K562 (cell line): ENCODE measurements around the gene NPDC1. TPM values are rescaled to one million over a fixed set of nuclear protein-coding genes. Genes with fewer than 3 reads are reported as not detected.

Source experiments
- ATAC-seq: fragments of 200-7000 bp; cut with Tn5 transposase; 3 replicates; pipeline ENCODE4 v1.9.1; 2020; ENCODE audit warnings: moderate library complexity
- BruUV-seq: library from RNA; stranded (reverse); fragments of 400-500 nt; replicated peaks from 2 replicates; lab custom pipeline; 2021; lab: Mats Ljungman, UMichigan
- CTCF ChIA-PET: fragments of 300-600 bp; formaldehyde crosslinking; extraction: SDS; loops from one replicate; lab custom pipeline; 2021; ENCODE audit warnings: low intra/inter-chr PET ratio; lab: Yijun Ruan, JAX
- POLR2A ChIA-PET: fragments of 300-600, 350-650 bp; sonication (Branson Sonifier 250); formaldehyde crosslinking; extraction: SDS; loops from one replicate; lab custom pipeline; 2021; ENCODE audit warnings: antibody characterized with exemption, inconsistent platforms; lab: Yijun Ruan, JAX
- DNase-seq, 4 experiments: peaks; one replicate each; pipeline versions ENCODE4 v3.0.0 to v3.0.0-alpha.2; 2011 to 2018; ENCODE audit warnings: low spot score in 3 of 4, mixed read lengths in 3 of 4; ENCODE audit errors: extremely low read depth in 1 of 4
- FAIRE-seq: peaks from 2 replicates; lab custom pipeline; 2011; peaks lifted over from hg19 to GRCh38; lab: Jason Lieb, UNC
- H2AFZ ChIP-seq: 2 replicates; pipeline ENCODE4 v1.6.0; 2011; ENCODE audit warnings: low read depth, low read length, control low read depth, inconsistent platforms
- H3K27ac ChIP-seq: fragments of 200-600 bp; 3 replicates; pipeline ENCODE4 v1.8.0; 2011; ENCODE audit warnings: low read depth, mild to moderate bottlenecking, control low read depth, inconsistent platforms, low read length, moderate library complexity, mixed read lengths; ENCODE audit errors: extremely low read depth
- H3K27me3 ChIP-seq, 2 experiments: fragments of 300-600 bp in 1 of 2; 2 replicates in 1 of 2; 3 replicates in 1 of 2; pipeline versions ENCODE4 v1.6.0 to v1.8.0; 2011; ENCODE audit warnings: inconsistent platforms in 2 of 2, low read length in 2 of 2, mild to moderate bottlenecking in 1 of 2, mixed read lengths in 1 of 2, moderate library complexity in 1 of 2; ENCODE audit not compliant: control insufficient read depth in 2 of 2, insufficient read depth in 2 of 2
- H3K36me3 ChIP-seq: fragments of 300-600 bp; 3 replicates; pipeline ENCODE4 v1.8.0; 2011; ENCODE audit warnings: mild to moderate bottlenecking, low read length, inconsistent platforms; ENCODE audit not compliant: control insufficient read depth, insufficient read depth
- H3K4me1 ChIP-seq, 2 experiments: fragments of 200-600 bp in 1 of 2; replicated peaks in 1 of 2; 2 replicates in 1 of 2; 3 replicates in 1 of 2; pipeline versions ENCODE4 v1.5.1 to v1.8.0; 2011; ENCODE audit warnings: inconsistent platforms in 2 of 2, low read length in 2 of 2, mild to moderate bottlenecking in 1 of 2, mixed read lengths in 1 of 2, moderate library complexity in 1 of 2; ENCODE audit not compliant: control insufficient read depth in 2 of 2, insufficient read depth in 2 of 2
- H3K4me2 ChIP-seq: 2 replicates; pipeline ENCODE4 v1.6.1; 2011; ENCODE audit warnings: low read length, control low read depth, inconsistent platforms, mixed read lengths; ENCODE audit not compliant: insufficient read depth
- H3K4me3 ChIP-seq: fragments of 200-600 bp; sonication (generic), shearing (Covaris generic); 2 replicates; pipeline ENCODE4 v1.5.1; 2016; ENCODE audit warnings: control low read depth, inconsistent platforms
- H3K79me2 ChIP-seq: fragments of 200-600 bp; 3 replicates; pipeline ENCODE4 v1.8.0; 2011; ENCODE audit warnings: low read length, inconsistent platforms; ENCODE audit not compliant: control insufficient read depth, insufficient read depth
- H3K9ac ChIP-seq, 2 experiments: 2 replicates each; pipeline versions ENCODE4 v1.6.0 to v1.6.1; 2011; ENCODE audit warnings: low read depth in 2 of 2, low read length in 2 of 2, control low read depth in 1 of 2, inconsistent platforms in 1 of 2, mild to moderate bottlenecking in 1 of 2, mixed read lengths in 1 of 2; ENCODE audit not compliant: insufficient read depth in 1 of 2
- H3K9me1 ChIP-seq: one replicate; pipeline ENCODE4 v1.6.0; 2011; ENCODE audit warnings: inconsistent platforms, mild to moderate bottlenecking, low read length, moderate library complexity; ENCODE audit not compliant: control insufficient read depth, insufficient read depth
- H3K9me3 ChIP-seq: replicated peaks from 2 replicates; pipeline ENCODE4 v1.5.1; 2011; ENCODE audit warnings: low read depth, low read length, inconsistent platforms; ENCODE audit not compliant: control insufficient read depth, insufficient read depth
- H4K20me1 ChIP-seq: replicated peaks from 2 replicates; pipeline ENCODE4 v1.6.1; 2011; ENCODE audit warnings: low read length, inconsistent platforms, mixed read lengths; ENCODE audit not compliant: control insufficient read depth, insufficient read depth
- BCOR ChIP-seq: fragments of 450-650 bp; IDR thresholded peaks from 2 replicates; pipeline ENCODE4 v1.6.1; 2016
- EGR1 ChIP-seq: fragments of 450-650 bp; conservative IDR thresholded peaks from 2 replicates; pipeline ENCODE4 v1.6.1; 2017; ENCODE audit warnings: mild to moderate bottlenecking
- HNRNPLL ChIP-seq: fragments of 200-400 bp; formaldehyde crosslinking; IDR thresholded peaks from 2 replicates; pipeline ENCODE4 v1.6.1; 2017; ENCODE audit warnings: low read length, low read depth, mild to moderate bottlenecking; ENCODE audit not compliant: poor library complexity, severe bottlenecking
- KAT2B ChIP-seq: IDR thresholded peaks from one replicate; pipeline ENCODE4 v1.6.1; 2012; ENCODE audit warnings: low read depth, mild to moderate bottlenecking, control low read depth, inconsistent platforms, low read length, moderate library complexity
- TCFL5 ChIP-seq: fragments of 250-450 bp; sonication (Bioruptor Pico); conservative IDR thresholded peaks from 2 replicates; pipeline ENCODE4 v1.6.1; 2021; ENCODE audit warnings: mild to moderate bottlenecking, moderate library complexity, matching md5 sums
- ZKSCAN1 ChIP-seq: fragments of 150-350 bp; IDR thresholded peaks from 2 replicates; pipeline ENCODE4 v1.6.1; 2016; ENCODE audit warnings: low read depth, low read length
- ZNF24 ChIP-seq: fragments of 450-650 bp; IDR thresholded peaks from 2 replicates; pipeline ENCODE4 v1.6.1; 2016
- ZNF3 ChIP-seq: fragments of 250-450 bp; sonication (Bioruptor Pico); IDR thresholded peaks from 2 replicates; pipeline ENCODE4 v1.5.0; 2021; ENCODE audit warnings: mild to moderate bottlenecking, moderate library complexity
- WGBS: fragments of 100-300 bp; shearing (Covaris generic); methylation state at CpG from one replicate; pipeline ENCODE4 v1.1.6; 2016; ENCODE audit warnings: low coverage, mixed read lengths; ENCODE audit not compliant: insufficient coverage; ENCODE audit errors: missing lambda C conversion rate; 5-methylcytosine and 5-hydroxymethylcytosine counted together
- in situ Hi-C: fragments of 300-500 bp; cut with MboI; formaldehyde crosslinking; loops from 4 replicates; pipeline ENCODE4 v1.15.0; 2018; ENCODE audit warnings: inconsistent platforms, mixed read lengths
- intact Hi-C: fragments of 100-400 bp; cut with micrococcal nuclease; formaldehyde crosslinking; loops from 2 replicates; pipeline ENCODE4 v1.14.2; 2022
- polyA plus RNA-seq, 8 experiments: library from polyadenylated mRNA; depleted of rRNA in 4 of 8; stranded (reverse) in 5 of 8; unstranded in 3 of 8; fragments of >200 nt; fragmentation: Nextera tagmentation in 2 of 8; fragmentation: Illumina TruSeq in 1 of 8; extraction: Ambion mirVana in 2 of 8; extraction: Trizol in 1 of 8; gene quantifications; 2 replicates each; pipeline versions ENCODE4 v1.2.1 to v1.2.3, GENCODE V29; 2011 to 2014; ENCODE audit warnings: inconsistent platforms in 1 of 8, missing spikeins in 1 of 8
- total RNA-seq, 7 experiments: library from RNA; depleted of rRNA in 6 of 7; stranded (reverse); fragments of >200 nt in 6 of 7; fragmentation: Illumina TruSeq in 2 of 7; extraction: Trizol in 2 of 7; gene quantifications; 2 replicates each; pipeline versions ENCODE4 v1.2.1 to v1.2.3, GENCODE V29; 2011 to 2021; ENCODE audit warnings: low replicate concordance in 1 of 7
- TF ChIP-seq, protein P1 (sequence below): sonication (generic); formaldehyde crosslinking; IDR thresholded peaks from 2 replicates; pipeline ENCODE4 v1.8.1; 2023; ENCODE audit warnings: mild to moderate bottlenecking, missing genetic modification reagents
- TF ChIP-seq, protein P2 (sequence below): sonication (generic); formaldehyde crosslinking; IDR thresholded peaks from 2 replicates; pipeline ENCODE4 v1.4.0; 2020; ENCODE audit warnings: mild to moderate bottlenecking, missing genetic modification reagents

NPDC1 gene
- total and polyA plus RNA-seq, 9 of the 15 experiments (the other 6 are each of a cell fraction or from before 2014, with no cell fraction given) = 0.06 to 2.1 (median 0.53) TPM; not detected in 3

DNA sequence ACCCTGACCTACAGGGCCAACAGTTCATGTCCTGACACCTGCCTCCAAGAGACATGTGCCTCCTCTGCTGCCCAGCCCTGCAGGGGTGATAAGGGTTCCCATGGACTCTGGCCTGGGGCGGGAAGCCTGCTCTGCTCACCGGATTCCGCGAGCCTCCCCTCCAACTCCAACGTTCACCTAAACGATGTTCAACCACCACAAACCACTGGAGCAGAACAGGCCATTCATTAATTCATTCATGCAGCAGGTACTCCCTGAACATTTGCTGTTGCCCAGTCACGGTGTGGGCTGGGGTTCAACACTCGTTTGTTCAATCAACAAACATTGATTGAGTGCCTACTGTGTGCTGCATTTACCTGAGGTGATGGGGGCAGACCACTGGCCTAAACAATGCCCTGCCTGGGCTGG lies 28.0 kb upstream of the NPDC1 start:
- Histone ChIP-seq H3K4me2 (no peak overlapping the region), H4K20me1 (0 out of 2 replicates have a peak, but pooled peaks cover 4% of the 10 kb centered on the region), H3K27me3 (no peaks in the 10 kb centered on the region), H3K4me3 (no peak overlapping the region), H3K79me2 (peaks cover 21% of the 10 kb centered on the region), H3K9ac (peak overlapping the region in 1 of 2 experiments; percentile 65; a peak in 2 of 4 replicates), H3K9me1 (no peaks in the 10 kb centered on the region), H3K36me3 (peaks cover 6% of the 10 kb centered on the region; the same call in 1 of the 3 replicates), H3K27ac (peak overlapping the region; percentile 61; the same call in 2 of the 3 replicates), H2AFZ (no peak overlapping the region), H3K4me1 (peaks cover 30 to 76% of the 10 kb centered on the region in 2 experiments), H3K9me3 (no peaks in the 10 kb centered on the region)
- FAIRE-seq = no peak
- ChIA-PET CTCF (no interaction called here), POLR2A (interaction anchor here (1.3 kb wide), 1 partner anchor 12 kb away, joined by 3 read pairs; the partner anchor contains the start of gene MAN1B1)
- intact Hi-C loops (no loop called here), in situ Hi-C loops (no loop called here)
- TF ChIP-seq ZKSCAN1 (peak; percentile 88), TCFL5 (no peak), BCOR (0 out of 2 replicates have a peak, but pooled peaks have one; percentile 25), EGR1 (no peak), KAT2B (no peak), HNRNPLL (no peak), ZNF24 (peak; percentile 55), ZNF3 (CRISPR knock-in tag) (peak; percentile 76)
- TF ChIP-seq, protein P1, sequence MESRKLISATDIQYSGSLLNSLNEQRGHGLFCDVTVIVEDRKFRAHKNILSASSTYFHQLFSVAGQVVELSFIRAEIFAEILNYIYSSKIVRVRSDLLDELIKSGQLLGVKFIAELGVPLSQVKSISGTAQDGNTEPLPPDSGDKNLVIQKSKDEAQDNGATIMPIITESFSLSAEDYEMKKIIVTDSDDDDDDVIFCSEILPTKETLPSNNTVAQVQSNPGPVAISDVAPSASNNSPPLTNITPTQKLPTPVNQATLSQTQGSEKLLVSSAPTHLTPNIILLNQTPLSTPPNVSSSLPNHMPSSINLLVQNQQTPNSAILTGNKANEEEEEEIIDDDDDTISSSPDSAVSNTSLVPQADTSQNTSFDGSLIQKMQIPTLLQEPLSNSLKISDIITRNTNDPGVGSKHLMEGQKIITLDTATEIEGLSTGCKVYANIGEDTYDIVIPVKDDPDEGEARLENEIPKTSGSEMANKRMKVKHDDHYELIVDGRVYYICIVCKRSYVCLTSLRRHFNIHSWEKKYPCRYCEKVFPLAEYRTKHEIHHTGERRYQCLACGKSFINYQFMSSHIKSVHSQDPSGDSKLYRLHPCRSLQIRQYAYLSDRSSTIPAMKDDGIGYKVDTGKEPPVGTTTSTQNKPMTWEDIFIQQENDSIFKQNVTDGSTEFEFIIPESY (CRISPR knock-in tag) = peak; percentile 69; the same call in 1 of the 2 replicates
- TF ChIP-seq, protein P2, sequence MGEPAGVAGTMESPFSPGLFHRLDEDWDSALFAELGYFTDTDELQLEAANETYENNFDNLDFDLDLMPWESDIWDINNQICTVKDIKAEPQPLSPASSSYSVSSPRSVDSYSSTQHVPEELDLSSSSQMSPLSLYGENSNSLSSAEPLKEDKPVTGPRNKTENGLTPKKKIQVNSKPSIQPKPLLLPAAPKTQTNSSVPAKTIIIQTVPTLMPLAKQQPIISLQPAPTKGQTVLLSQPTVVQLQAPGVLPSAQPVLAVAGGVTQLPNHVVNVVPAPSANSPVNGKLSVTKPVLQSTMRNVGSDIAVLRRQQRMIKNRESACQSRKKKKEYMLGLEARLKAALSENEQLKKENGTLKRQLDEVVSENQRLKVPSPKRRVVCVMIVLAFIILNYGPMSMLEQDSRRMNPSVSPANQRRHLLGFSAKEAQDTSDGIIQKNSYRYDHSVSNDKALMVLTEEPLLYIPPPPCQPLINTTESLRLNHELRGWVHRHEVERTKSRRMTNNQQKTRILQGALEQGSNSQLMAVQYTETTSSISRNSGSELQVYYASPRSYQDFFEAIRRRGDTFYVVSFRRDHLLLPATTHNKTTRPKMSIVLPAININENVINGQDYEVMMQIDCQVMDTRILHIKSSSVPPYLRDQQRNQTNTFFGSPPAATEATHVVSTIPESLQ (CRISPR knock-in tag) = no peak
- BruUV-seq = no TSS peak
- no peak for DNase-seq
- WGBS = 64% methylated on average over 7 of the region's 8 CpGs
- ATAC-seq = no peak
